ENCODE results near the gene OLFML1.
A peak's percentile ranks its signal among the peaks of the same experiment; 100 is the strongest.

OLFML1 gene

GRCh38 chr11:7485186-7486097, at the start of gene OLFML1:
OLFML1 (plus strand) TSS chr11:7485506; CDS start chr11:7485876, 370 bp downstream.
- no peak for DNase-seq (ENCODE audit: low read depth)

GRCh38 chr11:7436146-7436545, 49.2 kb upstream of the OLFML1 start:
- no peak for DNase-seq (ENCODE audit: low read depth)

GRCh38 chr11:7436657-7437056, 48.6 kb upstream of the OLFML1 start:
- DNase-seq (ENCODE audit: low read depth), result no peak

- DNase-seq (ENCODE audit: low read depth), result no peak
Measured at GRCh38 chr11:7437696-7438095, 47.6 kb upstream of the OLFML1 start.

- DNase-seq (ENCODE audit: low read depth), result no peak
Measured at GRCh38 chr11:7439746-7440320, 45.5 kb upstream of the OLFML1 start.

- DNase-seq (ENCODE audit: low read depth), result peak; percentile 5
Measured at GRCh38 chr11:7442588-7443215, 42.6 kb upstream of the OLFML1 start.

- DNase-seq (ENCODE audit: low read depth), result no peak
Measured at GRCh38 chr11:7444091-7444981, 41.0 kb upstream of the OLFML1 start.

- DNase-seq (ENCODE audit: low read depth), result no peak
Measured at GRCh38 chr11:7445564-7445963, 39.7 kb upstream of the OLFML1 start.

GRCh38 chr11:7448201-7448600, 37.1 kb upstream of the OLFML1 start:
- DNase-seq (ENCODE audit: low read depth), result no peak

GRCh38 chr11:7449211-7449840, 36.0 kb upstream of the OLFML1 start:
- no peak for DNase-seq (ENCODE audit: low read depth)

- no peak for DNase-seq (ENCODE audit: low read depth)
Measured at GRCh38 chr11:7449841-7450214, 35.5 kb upstream of the OLFML1 start.

- no peak for DNase-seq (ENCODE audit: low read depth)
Measured at GRCh38 chr11:7450836-7451235, 34.5 kb upstream of the OLFML1 start.

GRCh38 chr11:7451520-7451919, 33.8 kb upstream of the OLFML1 start:
- DNase-seq (ENCODE audit: low read depth), result no peak

GRCh38 chr11:7451952-7452494, 33.3 kb upstream of the OLFML1 start:
- DNase-seq (ENCODE audit: low read depth), result no peak

GRCh38 chr11:7454854-7455253, 30.5 kb upstream of the OLFML1 start:
- no peak for DNase-seq (ENCODE audit: low read depth)

- DNase-seq (ENCODE audit: low read depth), result no peak
Measured at GRCh38 chr11:7457211-7457610, 28.1 kb upstream of the OLFML1 start.

- DNase-seq (ENCODE audit: low read depth), result no peak
Measured at GRCh38 chr11:7462706-7463105, 22.6 kb upstream of the OLFML1 start.

GRCh38 chr11:7467652-7468051, 17.7 kb upstream of the OLFML1 start:
- DNase-seq (ENCODE audit: low read depth), result no peak

- DNase-seq (ENCODE audit: low read depth), result no peak
Measured at GRCh38 chr11:7469351-7469865, 15.9 kb upstream of the OLFML1 start.

- no peak for DNase-seq (ENCODE audit: low read depth)
Measured at GRCh38 chr11:7471071-7471470, 14.2 kb upstream of the OLFML1 start.

GRCh38 chr11:7473717-7474116, 11.6 kb upstream of the OLFML1 start:
- no peak for DNase-seq (ENCODE audit: low read depth)

Measured in non-pigmented ciliary epithelial cell (primary cell).